B cell (primary cell): ENCODE results near the gene SLC35A5. TPM values are rescaled to one million over a fixed set of nuclear protein-coding genes. Genes with fewer than 3 reads are reported as not detected.

Source experiments
- ATAC-seq: fragments of 200-7000 bp; cut with Tn5 transposase; one replicate; pipeline ENCODE4 v1.10.0; 2021; ENCODE audit warnings: low read depth, mild to moderate bottlenecking, moderate number of reproducible peaks, moderate library complexity
- CTCF ChIA-PET: fragments of 350-600 bp; sonication (Branson Sonifier 250); formaldehyde crosslinking; loops from one replicate; lab custom pipeline; 2021; ENCODE audit warnings: antibody characterized with exemption, inconsistent platforms; lab: Charles Lee
- POLR2A ChIA-PET: fragments of 350-600 bp; sonication (Branson Sonifier 250); formaldehyde crosslinking; loops from one replicate; lab custom pipeline; 2021; ENCODE audit warnings: antibody characterized with exemption; lab: Charles Lee
- DNase-seq: peaks from one replicate; pipeline ENCODE4 v3.0.0; 2013
- H2AFZ ChIP-seq: 2 replicates; pipeline ENCODE4 v1.6.1; 2012; ENCODE audit warnings: mild to moderate bottlenecking, low read depth, low read length; ENCODE audit not compliant: insufficient read depth, poor library complexity, severe bottlenecking
- H3K27ac ChIP-seq, 2 donors: 1 replicate in 1 of 2; 2 replicates in 1 of 2; pipeline ENCODE4 v1.5.1; 2012 to 2013; ENCODE audit warnings: low read length in 2 of 2, mild to moderate bottlenecking in 2 of 2, moderate library complexity in 1 of 2
- H3K27me3 ChIP-seq, 4 experiments: fragments of 200-600 bp in 1 of 4; sonication (generic) in 1 of 4; replicated peaks in 1 of 4; 1 replicate in 2 of 4; 2 replicates in 2 of 4; pipeline versions ENCODE4 v1.6.1 to v1.7.0; 2013 to 2016; ENCODE audit warnings: low read length in 3 of 4, mild to moderate bottlenecking in 2 of 4, mixed read lengths in 1 of 4, moderate library complexity in 1 of 4; ENCODE audit not compliant: insufficient read depth in 4 of 4, control insufficient read depth in 3 of 4; ENCODE audit errors: control extremely low read depth in 1 of 4
- H3K36me3 ChIP-seq, 2 experiments: replicated peaks in 1 of 2; 1 replicate in 1 of 2; 2 replicates in 1 of 2; pipeline versions ENCODE4 v1.6.1 to v1.7.1; 2013; ENCODE audit warnings: low read length in 1 of 2; ENCODE audit not compliant: insufficient read depth in 2 of 2, control insufficient read depth in 1 of 2; ENCODE audit errors: control extremely low read depth in 1 of 2, extremely low read depth in 1 of 2
- H3K4me1 ChIP-seq, 2 donors: fragments of 200-600 bp in 1 of 2; sonication (generic) in 1 of 2; 1 replicate in 1 of 2; 2 replicates in 1 of 2; pipeline versions ENCODE4 v1.5.1 to v1.6.1; 2013 to 2017; ENCODE audit warnings: low read length in 2 of 2; ENCODE audit not compliant: control insufficient read depth in 2 of 2, insufficient read depth in 2 of 2
- H3K4me2 ChIP-seq: replicated peaks from 2 replicates; pipeline ENCODE3; 2012; ENCODE audit warnings: mild to moderate bottlenecking, low read depth, low read length; ENCODE audit not compliant: poor library complexity, severe bottlenecking
- H3K4me3 ChIP-seq, 5 experiments: fragments of 200-600 bp in 1 of 5; sonication (generic) in 1 of 5; 1 replicate in 3 of 5; 2 replicates in 2 of 5; pipeline versions ENCODE4 v1.5.1 to v1.7.0; 2011 to 2016; ENCODE audit warnings: low read length in 4 of 5, mild to moderate bottlenecking in 4 of 5, low read depth in 2 of 5, control low read depth in 1 of 5, moderate library complexity in 1 of 5; ENCODE audit not compliant: insufficient read depth in 1 of 5; ENCODE audit errors: control extremely low read depth in 1 of 5, extremely low read depth in 1 of 5
- H3K79me2 ChIP-seq: fragments of 200-600 bp; sonication (generic); one replicate; pipeline ENCODE4 v1.6.0; 2016; ENCODE audit warnings: low read length; ENCODE audit not compliant: control insufficient read depth, insufficient read depth
- H3K9ac ChIP-seq: fragments of 200-600 bp; sonication (generic); 2 replicates; pipeline ENCODE4 v1.6.1; 2017; ENCODE audit warnings: mild to moderate bottlenecking, low read length, moderate library complexity
- H3K9me3 ChIP-seq, 3 donors: one replicate each; pipeline versions ENCODE4 v1.6.1 to v1.7.1; 2013; ENCODE audit warnings: low read length in 2 of 3; ENCODE audit not compliant: control insufficient read depth in 2 of 3, insufficient read depth in 1 of 3; ENCODE audit errors: control extremely low read depth in 1 of 3
- H4K20me1 ChIP-seq: 2 replicates; pipeline ENCODE4 v1.6.0; 2012; ENCODE audit warnings: mild to moderate bottlenecking, low read length; ENCODE audit not compliant: insufficient read depth, control insufficient read depth, poor library complexity, severe bottlenecking
- H3K27ac Mint-ChIP-seq: one replicate; pipeline ENCODE4 v1.8.0; 2021; ENCODE audit warnings: mixed read lengths
- H3K27me3 Mint-ChIP-seq: one replicate; pipeline ENCODE4 v1.8.0; 2021; ENCODE audit warnings: mixed read lengths
- H3K4me1 Mint-ChIP-seq: one replicate; pipeline ENCODE4 v1.8.0; 2021; ENCODE audit warnings: mixed read lengths
- H3K4me3 Mint-ChIP-seq: one replicate; pipeline ENCODE4 v1.8.0; 2021; ENCODE audit warnings: mixed read lengths
- H3K9me3 Mint-ChIP-seq: one replicate; pipeline ENCODE4 v1.8.0; 2022; ENCODE audit warnings: mixed read lengths; ENCODE audit not compliant: insufficient read depth
- CTCF ChIP-seq: fragments of 200-600 bp; IDR thresholded peaks from one replicate; pipeline ENCODE4 v1.8.0; 2022; ENCODE audit warnings: antibody characterized with exemption, mild to moderate bottlenecking
- EZH2 ChIP-seq: IDR thresholded peaks from 2 replicates; pipeline ENCODE4 v1.6.1; 2012; ENCODE audit warnings: borderline replicate concordance, low read depth, mild to moderate bottlenecking, moderate library complexity, low read length; ENCODE audit not compliant: insufficient read depth, poor library complexity, severe bottlenecking
- WGBS: methylation state at CpG from one replicate; pipeline ENCODE4 v1.1.5; 2013; ENCODE audit warnings: missing lambda C conversion rate; ENCODE audit not compliant: insufficient coverage; 5-methylcytosine and 5-hydroxymethylcytosine counted together
- intact Hi-C: fragments of 100-400 bp; cut with micrococcal nuclease; formaldehyde crosslinking; loops from one replicate; pipeline ENCODE4 v1.10.0; 2022
- polyA plus RNA-seq: library from polyadenylated mRNA; depleted of rRNA; stranded (reverse); fragments of >200 nt; gene quantifications from 2 replicates; pipeline ENCODE4 v1.2.3, GENCODE V29; 2012
- total RNA-seq, 2 donors: library from RNA; stranded (reverse); fragments of 120-200 nt in 1 of 2; gene quantifications; 1 replicate in 1 of 2; 2 replicates in 1 of 2; pipeline versions ENCODE4 v1.2.3 to v1.2.4, GENCODE V29; 2013 to 2022

Gene SLC35A5
- total and polyA plus RNA-seq, 2 donors (not counting 1 experiment from before 2014, with no cell fraction given), result 15.4 to 34.9 TPM

GRCh38 chr3:112583105-112583504 lies 21.3 kb downstream of the SLC35A5 start:
- no peaks in the 10 kb centered on the region for H3K79me2 ChIP-seq
- CTCF ChIA-PET, result interaction anchor here (1.1 to 2.8 kb wide), 8 partner anchors 47 to 446 kb away, joined by 3 to 23 read pairs (median 5); partner anchors contain the start of gene GTPBP8
- no CpG with 5 or more reads among the region's 3 CpGs for WGBS

GRCh38 chr3:112585782-112586181 lies 23.9 kb downstream of the SLC35A5 start:
- no peak for DNase-seq
- Histone ChIP-seq H2AFZ (no peak overlapping the region), H3K9ac (no peak overlapping the region), H3K4me2 (peak overlapping the region; percentile 3), H3K9me3 (no peaks in the 10 kb centered on the region), H3K79me2 (no peaks in the 10 kb centered on the region), H3K27me3 (no peaks in the 10 kb centered on the region), H4K20me1 (no peaks in the 10 kb centered on the region), H3K36me3 (peaks cover 11 to 39% of the 10 kb centered on the region in 2 experiments), H3K27ac (peak overlapping the region in 1 of 2 donors; percentile 3), H3K4me1 (peaks cover 10 to 21% of the 10 kb centered on the region in 2 donors), H3K4me3 (no peak overlapping the region)
- peaks cover 25% of the 10 kb centered on the region for H3K4me1 Mint-ChIP-seq
- POLR2A ChIA-PET, result no interaction called here
- TF ChIP-seq EZH2, result no peak
- TF ChIP-seq CTCF, result no peak
- H3K27ac Mint-ChIP-seq, result peak overlapping the region; percentile 76
- ATAC-seq, result no peak
- no peaks in the 10 kb centered on the region for H3K27me3 Mint-ChIP-seq
- H3K4me3 Mint-ChIP-seq, result no peak overlapping the region
- intact Hi-C loops, result no loop called here
- H3K9me3 Mint-ChIP-seq, result no peaks in the 10 kb centered on the region
- CTCF ChIA-PET, result interaction anchor here (1.6 kb wide), 1 partner anchor 57 kb away, joined by 4 read pairs; no protein-coding TSS in a partner anchor

More at GRCh38 chr3:112583105-112583504, 21.3 kb downstream of the SLC35A5 start:
- Histone ChIP-seq H3K4me2 (no peak overlapping the region), H2AFZ (no peak overlapping the region), H3K36me3 (peaks cover 6 to 38% of the 10 kb centered on the region in 2 experiments), H3K9ac (no peak overlapping the region), H3K9me3 (no peaks in the 10 kb centered on the region), H3K4me3 (no peak overlapping the region), H3K4me1 (peaks cover 28 to 36% of the 10 kb centered on the region in 2 donors), H3K27me3 (no peaks in the 10 kb centered on the region), H3K27ac (no peak overlapping the region), H4K20me1 (no peaks in the 10 kb centered on the region)
- DNase-seq (no peak), ATAC-seq (no peak)
- H3K27me3 Mint-ChIP-seq, result no peaks in the 10 kb centered on the region
- H3K4me1 Mint-ChIP-seq, result peaks cover 35% of the 10 kb centered on the region
- no peak for TF ChIP-seq CTCF
- no peak for TF ChIP-seq EZH2
- no peak overlapping the region for H3K4me3 Mint-ChIP-seq
- H3K27ac Mint-ChIP-seq, result no peak overlapping the region
- POLR2A ChIA-PET, result no interaction called here
- no peaks in the 10 kb centered on the region for H3K9me3 Mint-ChIP-seq
- intact Hi-C loops, result loop anchor here (2.0 kb wide), 1 partner anchor 396 kb away; no protein-coding TSS in a partner anchor
